Activated gamma-delta T cell treated with Interleukin-2 at 50 U/mL for 16 hours (primary cell): ENCODE results near the gene AURKAIP1.

ENCODE experiments used
- DNase-seq: peaks from one replicate; pipeline ENCODE4 v3.0.0-alpha.2; 2020

Gene AURKAIP1

DNA sequence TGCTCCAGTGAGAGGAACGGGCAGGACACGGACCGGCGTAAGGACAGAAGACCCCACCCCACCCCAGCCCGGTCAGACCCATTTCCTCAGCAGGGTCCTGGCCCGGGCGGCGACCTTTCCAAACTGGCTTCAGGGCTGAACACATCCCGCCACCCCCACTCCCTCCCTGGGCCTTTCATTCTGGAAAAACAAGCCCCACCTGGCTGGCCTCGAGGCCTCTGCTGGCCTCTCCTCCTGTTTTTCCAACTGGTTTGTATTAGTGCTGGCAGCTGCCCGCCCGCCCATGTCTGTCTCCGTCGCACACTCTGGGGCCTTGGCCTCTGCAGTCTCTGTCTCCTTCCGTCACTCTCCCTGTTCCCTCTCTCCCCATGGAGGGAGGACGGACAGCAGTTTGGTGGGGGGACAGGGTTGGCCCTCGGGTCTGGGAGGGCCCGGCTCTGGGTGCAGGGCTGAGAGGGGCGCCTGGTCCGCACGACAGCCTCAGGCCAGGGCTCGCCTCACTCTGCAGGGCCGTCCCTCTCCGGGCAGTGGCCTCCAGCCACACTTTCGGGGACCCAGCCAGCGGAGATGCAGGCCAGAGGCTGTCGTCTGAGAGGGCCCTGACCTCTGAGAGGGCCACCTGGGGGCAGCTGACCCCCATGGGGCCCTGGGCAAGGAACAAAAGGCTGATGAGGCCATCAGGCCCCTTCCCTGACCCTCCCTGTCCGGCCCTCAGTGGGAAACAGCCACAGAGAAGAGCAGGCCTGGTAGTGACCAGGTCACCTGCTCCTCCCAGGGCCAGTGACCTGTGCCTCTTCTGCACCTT, 15.1 kb downstream of the AURKAIP1 start:
- no peak for DNase-seq

DNA sequence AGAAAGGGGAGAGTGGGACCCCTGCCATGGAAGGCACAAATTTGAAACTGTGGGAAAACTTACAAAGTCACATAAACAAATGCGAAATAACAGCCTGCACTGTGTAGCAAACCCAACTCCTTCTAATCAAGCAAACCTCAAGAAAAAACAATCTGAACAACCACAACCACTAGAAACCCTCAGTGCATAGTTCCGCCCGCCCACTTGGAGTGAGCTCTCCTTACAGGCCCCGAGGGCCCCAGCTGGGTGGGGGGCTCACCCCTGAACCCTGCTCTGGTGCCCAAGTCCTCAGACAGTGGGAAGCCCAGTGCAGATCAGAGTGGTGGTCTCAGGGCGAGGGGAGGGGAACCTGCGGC, 15.7 kb downstream of the AURKAIP1 start:
- DNase-seq: no peak

GRCh38 chr1:1358433-1359271, 16.4 kb downstream of the AURKAIP1 start, which contains the start of gene MXRA8:
Gene MXRA8, minus strand, starts transcription at chr1:1358555. Its CDS starts 51 bp downstream, at chr1:1358504.
- no peak for DNase-seq

DNA sequence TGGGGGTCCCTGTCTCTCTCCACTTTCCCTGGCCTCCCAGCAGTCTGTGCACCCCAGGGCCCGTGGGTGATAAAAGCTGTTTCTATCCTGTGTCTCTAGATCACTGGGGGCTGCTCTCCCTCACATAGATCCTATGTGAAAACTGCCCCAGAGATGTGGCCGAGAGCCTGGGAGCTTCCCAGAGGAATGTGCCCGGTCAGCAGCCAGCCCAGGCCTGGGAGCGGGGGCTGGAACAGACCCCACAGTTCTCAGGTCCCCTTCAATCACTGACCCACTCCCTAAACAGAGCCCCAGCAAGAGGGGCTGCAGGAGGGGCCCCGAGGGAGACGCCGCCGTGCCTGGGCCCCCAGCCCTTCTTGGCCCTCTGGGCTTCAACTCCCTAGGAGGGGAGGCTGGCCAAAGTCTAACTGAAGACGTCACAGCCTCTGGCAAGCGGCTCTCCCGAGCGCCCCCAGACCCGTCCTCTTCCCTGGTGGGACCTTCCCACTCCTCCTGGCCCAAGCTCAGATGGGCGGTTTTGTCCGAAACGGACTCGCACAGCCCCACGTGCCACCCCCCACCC, 17.1 kb downstream of the AURKAIP1 start:
- no peak for DNase-seq

GRCh38 chr1:1356796-1357401, 18.1 kb downstream of the AURKAIP1 start:
- no peak for DNase-seq

DNA sequence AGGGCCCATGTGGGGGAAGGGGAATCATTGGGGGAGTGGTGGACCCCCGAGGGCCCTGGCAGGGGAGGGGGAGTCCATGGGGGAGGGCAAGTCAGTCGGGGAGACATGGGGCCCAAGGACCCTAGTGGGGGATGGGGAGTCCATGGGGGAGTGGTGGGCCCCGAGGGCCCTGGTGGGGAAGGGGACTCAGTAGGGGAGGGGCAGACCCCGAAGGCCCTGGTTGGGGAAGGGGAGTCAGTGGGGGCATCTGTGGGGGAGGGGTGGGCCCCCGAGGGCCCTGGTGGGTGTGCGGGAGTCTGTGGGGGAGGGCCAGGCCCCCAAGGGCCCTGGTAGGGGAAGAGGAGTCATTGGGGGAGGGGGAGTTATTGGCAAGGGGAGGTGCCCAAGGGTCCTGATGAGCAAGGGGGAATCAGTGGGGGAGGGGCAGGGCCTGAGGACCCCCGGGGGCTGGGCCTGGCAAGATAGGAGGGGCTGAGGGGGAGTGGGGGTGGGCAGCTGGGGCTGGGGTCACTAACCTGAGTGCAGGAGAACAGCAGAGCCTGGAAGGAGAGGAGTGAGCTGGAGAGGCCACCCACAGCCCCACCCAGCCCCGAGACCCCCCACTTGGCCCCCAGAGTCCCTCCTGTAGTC, 18.7 kb downstream of the AURKAIP1 start:
- DNase-seq: no peak

DNA sequence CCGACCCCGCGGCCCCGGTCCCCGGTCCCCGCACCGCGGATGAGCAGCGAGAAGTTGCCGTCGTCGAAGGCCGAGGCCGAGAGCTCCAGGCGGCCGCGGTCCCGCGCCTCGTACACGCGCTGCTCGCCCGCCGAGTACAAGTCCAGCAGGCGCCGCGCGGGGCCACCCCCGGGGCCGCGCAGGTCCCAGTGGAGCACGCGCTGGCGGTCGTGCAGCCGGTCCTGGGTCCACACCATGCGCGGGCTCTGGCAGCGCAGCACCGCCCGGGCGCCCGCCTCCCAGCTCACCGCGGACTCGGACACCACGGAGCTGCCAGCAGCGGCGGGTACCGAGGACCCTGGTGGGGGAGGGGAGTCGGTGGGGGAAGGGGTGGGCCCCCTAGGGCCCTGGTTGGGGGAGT, 19.6 kb downstream of the AURKAIP1 start:
- no peak for DNase-seq

- no peak for DNase-seq
These were observed 20.4 kb downstream of the AURKAIP1 start for GRCh38 chr1:1354271-1355247.

DNA sequence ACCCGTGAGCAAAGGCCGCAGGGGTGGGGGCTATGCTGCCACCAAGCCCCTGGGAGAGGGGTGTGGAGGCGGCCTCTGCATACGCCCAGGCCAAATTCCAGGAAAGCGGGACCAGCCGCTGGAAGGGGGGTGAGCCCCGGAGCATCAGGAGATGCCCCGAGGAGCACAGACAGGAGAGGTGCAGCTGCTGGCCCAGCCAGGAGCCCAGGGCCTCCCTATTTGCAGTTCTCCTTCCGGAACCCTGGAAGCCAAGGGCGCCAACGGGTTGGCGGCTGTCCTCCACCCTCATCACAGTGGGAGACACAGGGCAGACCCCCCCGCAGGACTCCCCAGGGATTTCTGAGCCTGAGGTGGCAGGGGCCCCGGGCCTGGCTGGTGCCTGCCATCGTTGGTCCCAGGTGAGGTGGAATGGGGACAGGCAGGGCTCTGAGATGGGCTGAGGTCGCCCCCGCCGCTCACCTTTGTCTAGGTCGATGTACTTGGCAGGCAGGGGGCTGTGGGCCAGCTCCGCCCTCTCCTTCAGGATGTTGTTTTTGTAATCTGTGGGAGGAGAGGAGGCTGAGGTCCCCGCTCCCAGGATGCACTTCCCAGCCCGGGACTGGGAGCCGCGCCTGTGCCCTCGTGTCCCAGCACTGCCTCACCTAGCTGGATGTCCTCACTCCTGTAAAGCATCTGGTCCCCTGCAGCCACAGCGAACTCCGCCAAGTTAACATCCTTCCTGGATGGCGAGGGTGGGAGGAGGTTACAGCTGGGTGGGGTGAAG, 21.4 kb downstream of the AURKAIP1 start:
- no peak for DNase-seq

GRCh38 chr1:1352786-1353388, 22.1 kb downstream of the AURKAIP1 start:
- no peak for DNase-seq

DNA sequence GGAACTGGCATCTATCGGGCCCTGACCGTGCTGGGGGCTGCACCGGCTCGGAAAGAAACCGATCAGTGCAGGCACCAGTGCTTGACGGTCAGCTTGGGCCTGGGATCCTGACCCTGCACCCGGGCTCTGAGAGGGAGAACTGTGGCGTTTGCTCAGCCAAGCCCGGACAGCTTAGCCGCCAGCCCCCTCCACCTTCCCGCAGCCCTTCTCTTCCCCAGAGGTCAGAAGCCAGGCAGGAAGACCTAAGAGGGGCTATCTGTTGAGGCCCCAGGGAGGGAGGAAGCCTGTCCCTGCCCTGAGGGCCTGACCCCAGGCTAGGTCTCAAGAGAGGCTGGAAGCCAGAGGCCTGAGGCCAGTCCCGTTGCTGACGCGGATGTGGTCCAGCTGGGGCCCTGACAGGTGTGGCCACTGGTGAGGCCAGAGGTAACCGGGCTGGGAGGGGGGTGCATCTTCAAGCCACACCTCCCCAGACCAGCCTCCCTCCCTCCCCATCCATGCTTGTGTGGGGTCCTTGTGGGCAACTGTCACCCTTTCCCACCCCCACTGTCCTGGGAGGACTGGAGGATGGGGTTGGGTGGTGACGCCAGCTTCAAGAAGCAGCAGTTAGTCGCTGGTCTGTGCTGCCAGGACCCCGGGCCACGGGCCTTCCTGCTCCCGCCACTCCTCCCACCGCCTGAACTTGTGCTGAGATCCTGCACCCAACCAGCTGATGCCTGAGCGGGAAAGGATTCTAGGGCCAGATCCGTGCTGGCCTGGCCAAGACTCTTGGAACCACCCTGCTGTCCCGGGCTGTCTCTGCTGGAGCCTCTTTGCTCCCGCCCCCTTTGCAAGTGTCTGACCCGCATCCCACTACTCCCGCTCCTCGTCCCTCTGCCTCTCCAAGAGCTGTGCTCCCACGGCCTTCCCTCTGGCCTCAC, 23.2 kb downstream of the AURKAIP1 start:
- DNase-seq: no peak

DNA sequence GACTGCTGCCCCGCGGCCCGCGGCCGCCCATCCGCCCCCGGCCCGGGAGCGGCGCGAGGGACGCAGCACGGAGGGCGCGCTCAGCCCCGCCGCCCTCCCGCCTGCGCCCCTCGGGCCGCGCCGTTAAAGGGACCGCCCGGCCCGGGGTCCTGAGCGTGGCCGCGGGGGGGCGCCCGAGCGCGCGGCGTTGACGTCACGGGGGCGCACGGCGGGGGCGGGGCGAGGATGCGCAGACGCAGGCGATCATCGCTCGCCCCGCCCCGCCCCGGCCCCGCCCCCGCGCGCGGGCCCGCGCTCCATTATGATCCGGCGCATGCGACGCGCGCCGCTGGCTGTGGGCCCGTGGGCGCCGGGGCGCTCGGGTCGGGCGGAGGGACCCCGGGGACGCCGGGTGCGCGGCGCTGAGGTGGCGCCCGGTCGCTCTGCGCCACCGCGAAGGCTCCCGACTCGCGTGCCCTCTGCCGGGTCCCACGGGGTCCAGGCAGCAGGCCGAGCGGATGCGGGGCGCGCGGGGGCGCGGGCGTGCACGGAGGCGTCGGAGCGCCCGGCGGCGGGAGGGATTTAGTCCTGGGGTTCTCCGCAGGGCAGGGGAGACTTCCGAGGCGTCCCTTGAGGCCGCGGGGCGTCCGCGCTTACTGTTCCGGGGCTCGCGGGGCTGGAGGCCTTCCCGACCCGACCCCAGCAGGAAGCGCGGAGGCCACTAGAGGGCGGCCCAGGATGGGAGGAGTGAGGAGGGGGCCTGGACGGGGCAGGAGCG, 25.6 kb downstream of the AURKAIP1 start, which contains the start of gene DVL1:
Gene DVL1 (minus strand): TSS at position 163 of the 757 bp plus-strand sequence. CDS start 353 bp downstream, outside the sequence.
- DNase-seq: peak; percentile 72

DNA sequence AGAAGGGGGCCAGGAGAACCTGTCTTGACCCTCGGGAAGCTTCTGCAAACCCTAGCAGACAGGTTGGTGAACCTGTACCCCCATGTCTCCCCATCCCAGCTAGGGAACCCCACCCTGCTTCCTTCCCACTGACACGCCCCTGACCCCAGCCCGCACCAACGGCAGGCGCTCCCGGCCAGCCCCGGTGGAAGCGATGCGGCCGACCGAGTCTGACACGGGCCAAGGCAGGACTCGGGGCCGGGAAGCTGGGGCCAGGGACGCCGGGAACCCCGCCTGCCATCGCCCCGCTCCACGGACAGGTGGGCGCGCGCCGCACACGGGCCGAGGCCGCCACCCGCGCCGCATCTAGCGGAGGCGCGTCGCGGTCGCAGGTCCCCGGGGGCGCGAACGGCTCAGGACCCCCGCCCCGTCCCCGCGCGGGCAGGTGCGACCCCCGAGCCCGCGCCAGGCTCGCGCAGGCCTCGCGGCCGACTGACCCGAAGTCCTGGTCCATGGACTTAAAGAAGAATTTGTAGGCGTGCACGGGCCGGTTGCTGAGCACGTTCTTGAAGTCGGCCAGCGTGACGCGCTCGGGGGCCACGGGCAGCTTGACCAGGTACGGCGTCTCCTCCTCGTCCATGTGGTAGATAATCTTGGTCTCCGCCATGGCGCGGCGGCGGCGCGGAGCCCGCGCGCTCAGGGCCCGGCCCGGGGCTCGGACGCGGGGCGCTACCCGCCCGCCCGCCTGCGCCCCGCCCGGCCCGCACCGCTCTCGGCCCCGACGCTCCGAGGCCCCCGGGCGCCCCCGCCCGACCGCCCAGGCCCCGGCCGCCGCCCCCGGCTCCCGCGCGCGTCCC, 26.4 kb downstream of the AURKAIP1 start:
- no peak for DNase-seq

DNA sequence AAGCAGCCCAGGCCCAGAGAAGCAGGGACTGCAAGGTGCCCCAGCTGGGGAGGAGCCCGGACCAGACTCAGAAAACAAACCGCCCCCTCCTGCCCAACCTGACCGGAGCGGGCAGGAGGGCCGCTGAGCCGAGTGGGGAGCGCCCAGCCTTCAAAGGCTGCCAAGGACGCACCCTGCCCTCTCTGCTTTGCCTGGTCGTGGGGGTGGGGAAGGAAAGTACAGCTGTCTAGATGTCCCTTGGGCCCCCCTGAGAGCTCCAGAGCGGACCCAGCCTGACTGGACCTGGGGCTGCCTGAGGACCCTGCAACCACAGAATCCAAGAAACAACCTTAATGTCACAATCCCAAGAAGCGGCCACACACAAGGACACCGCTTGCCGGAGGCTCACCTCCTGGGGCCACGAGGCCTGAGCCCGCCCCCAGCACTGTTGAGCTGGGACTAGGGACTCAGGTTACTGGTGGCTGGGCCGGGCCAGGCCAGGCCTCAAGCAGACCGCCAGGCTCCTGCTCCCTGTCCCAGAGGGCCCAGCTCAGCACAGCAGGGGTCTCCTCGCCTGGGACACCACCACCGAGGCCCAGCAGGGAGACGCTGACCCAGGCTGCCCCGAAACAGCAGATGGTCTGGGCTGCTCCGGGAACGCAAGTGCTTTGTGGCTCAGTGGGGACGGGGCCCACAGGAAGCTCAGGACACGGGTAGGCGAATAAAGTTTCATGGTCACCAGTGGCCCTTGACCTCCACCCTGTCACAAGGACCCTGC, 27.2 kb downstream of the AURKAIP1 start:
- DNase-seq: no peak

DNA sequence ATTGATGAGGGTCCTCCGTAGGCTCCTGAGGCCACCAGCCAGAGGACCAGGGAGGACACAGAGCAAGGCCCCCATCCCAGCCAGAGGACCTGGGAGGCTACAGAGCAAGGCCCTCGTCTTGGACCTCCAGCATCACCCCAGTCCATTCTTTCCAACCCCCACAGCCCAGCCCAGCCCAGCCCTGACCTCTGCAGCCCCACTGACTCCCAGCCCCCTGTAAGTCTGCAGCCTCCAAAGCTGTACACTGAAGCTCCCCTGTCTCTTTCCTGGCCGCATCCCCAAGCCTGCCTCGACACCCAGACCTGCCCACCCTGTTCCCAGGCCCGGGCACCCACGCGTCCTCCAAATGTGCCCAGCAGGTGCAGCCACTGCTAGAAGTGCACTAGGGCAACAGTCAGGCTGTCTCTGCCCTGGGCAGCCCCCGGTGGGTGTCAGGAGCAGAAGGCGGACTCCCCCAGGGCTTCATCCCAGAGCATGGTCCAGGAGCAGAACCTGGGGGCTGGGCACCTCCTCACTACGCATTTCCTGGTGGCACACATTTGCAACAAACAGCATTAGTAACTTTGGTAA, 27.9 kb downstream of the AURKAIP1 start:
- DNase-seq: no peak

DNA sequence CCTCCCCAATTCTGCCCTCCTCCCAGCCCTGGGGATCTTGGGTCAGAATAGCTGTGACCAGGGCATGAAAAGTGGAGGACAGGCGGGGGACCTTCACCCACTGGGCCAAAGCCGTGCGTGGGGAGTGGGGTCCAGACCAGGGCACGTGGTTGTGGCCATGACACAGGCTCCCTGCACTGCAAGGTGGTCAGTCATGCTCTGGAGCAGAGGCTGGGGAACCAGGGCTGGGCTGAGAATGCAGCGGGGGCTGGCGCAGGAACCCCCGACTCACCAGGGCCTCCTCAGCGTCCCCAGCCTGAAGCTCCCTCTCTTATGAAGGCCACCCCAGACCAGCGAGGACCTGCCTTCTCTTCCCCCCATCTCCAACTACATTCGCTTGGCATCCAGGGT, 28.5 kb downstream of the AURKAIP1 start:
- DNase-seq: no peak
